ENCODE data around the gene VGLL3.

VGLL3 gene

GRCh38 chr3:86948822-86949221 is 42.1 kb downstream of the VGLL3 start:
- DNase-seq = no peak

DNA sequence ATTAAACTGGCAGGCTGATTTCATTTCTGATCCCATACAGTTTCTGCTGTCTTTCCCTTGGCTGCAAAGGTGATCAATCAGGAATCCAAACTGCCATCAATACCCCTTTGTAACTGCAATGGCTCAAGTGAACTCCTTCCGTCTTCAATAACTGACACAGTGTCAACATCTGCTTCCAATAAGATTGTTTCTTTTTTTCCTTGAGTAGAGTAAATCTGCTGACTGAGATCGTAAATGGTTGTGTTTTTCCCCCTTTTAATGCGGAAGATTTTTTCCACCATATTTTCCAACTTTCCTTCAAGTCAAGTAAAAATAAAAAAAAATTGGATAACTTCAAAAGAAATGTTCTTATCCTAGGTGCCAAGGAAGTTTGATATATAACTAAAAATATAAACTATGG is 48.7 kb downstream of the VGLL3 start:
- DNase-seq = no peak

GRCh38 chr3:86938416-86939105 is 52.4 kb downstream of the VGLL3 start:
- DNase-seq = no peak

- no peak for DNase-seq
Observed at GRCh38 chr3:86937306-86937791, 53.6 kb downstream of the VGLL3 start.

DNA sequence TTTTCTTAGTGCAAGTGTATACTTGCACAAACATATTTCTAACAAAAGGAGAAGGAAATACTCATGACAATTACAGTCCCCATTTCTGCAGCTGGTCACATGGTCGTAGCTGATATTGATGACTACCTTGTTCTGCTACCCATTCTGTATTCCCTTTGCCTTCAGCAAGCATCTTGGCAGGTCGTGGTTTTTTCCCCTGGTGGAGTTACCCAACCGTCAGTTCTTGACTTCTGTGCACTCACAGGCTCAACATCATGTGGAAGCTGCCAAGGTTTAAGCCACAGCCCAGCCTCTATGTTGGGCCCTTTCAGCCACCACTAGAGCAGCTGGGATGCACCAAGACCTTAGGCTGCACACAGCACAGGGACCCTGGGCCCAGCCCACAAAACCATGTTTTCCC is 56.1 kb downstream of the VGLL3 start:
- DNase-seq = no peak

DNA sequence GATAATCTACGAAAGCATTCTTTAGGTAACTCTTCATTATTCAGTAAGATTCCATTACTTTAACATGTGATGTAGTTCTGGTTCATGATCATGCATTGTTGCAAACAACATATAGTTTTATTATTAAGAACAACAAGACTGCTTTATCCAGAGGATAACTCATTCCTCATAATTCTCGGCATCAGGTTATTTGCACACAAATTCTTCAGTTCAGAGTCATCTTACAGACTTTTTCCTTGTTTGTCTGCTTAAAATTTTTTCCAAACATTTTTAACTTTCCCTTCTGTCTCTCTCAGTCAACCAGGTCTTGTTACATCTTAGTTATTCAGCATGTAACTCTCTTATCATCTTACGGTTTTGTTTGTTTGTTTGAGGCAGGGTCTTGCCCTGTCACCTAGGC is 60.1 kb downstream of the VGLL3 start:
- no peak for DNase-seq

DNA sequence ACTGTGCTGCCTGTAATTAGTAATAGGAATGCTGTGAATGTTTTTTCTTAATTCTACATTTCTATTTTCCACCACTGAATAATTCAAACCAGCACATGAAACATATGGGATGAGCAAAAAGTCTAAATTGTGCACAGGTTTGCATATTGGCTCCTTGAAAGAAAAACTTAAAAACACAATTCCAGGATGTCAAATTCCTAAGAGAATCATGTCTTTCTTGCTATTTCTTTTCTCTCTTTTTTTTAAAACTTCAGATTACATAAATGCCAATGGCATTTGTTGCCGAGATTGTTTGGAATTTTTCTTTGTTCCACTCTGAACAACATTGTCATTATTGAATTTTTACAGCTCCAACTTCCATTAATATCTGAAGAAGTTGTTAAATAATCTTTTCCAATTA is 60.8 kb downstream of the VGLL3 start:
- DNase-seq = no peak

DNA sequence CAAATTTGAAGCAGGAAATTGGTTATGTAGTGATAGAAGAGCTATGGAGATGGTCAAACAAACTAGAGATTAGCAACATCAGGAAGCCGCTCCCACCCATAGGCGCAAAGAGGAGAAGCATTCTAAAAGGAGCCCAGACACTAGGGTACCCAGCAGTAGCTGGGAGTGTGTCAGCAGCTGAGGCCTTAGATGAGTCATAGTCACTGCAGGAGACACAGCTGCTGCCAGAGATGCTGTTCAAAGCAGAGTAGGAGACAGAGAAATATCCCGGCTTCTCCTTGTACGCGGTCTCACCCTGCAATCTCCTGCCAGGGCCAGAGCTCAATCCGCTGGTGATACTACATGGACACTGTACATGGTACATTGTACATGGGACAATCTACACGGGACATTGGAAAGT is 61.9 kb downstream of the VGLL3 start:
- no peak for DNase-seq

DNA sequence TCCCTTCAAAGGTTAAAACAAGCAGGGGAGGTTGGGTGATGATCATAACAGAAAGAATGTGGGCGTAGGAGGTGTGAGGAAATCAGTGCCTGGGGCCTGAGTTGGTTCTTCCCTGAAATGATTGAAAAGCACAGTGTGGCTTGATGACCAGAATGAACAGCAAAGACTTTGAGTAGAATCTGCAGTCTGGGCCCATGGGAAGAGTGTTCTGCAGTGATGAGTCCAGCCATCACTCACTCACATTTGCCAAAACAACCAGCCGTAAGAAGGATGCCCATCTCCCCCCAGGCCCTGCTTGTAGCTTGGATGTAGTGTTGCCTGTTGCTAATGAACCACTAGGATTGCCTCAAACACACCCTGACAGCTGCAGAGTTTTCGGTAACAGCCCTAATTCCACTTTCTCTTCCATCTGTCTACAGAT is 67.9 kb downstream of the VGLL3 start:
- no peak for DNase-seq

DNA sequence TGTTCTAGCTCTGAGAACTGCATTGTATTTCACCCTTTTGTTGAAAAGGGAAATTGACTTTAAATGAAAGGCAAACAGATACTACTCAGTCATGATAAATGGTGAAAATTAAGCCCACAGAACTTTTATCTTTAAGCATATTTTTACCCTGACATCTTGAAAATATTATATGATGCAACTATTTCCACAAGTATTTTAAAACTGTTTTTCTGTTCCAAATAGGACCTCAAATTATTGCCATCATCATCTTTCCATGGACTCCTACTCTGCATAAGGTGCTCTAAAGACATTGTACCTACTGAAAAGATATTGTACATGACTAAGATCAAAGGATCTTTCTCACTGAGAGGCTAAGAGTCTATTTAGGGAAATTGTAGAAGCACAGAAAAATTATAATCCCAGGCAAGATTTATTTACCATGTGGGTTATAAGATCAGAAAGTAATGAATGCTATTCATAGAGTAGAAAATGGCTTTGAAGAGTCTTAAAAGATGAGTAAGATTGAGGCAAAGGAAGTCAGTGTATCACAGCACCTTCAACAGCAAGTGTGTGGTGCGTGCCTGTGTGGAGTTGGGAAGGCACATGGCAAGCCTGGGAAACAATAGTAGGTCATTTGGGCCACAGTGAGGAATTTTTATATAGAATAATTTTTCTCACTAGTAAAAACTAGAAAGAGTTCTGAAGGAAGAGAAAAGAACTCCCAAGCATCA is 68.8 kb downstream of the VGLL3 start:
- DNase-seq = no peak

DNA sequence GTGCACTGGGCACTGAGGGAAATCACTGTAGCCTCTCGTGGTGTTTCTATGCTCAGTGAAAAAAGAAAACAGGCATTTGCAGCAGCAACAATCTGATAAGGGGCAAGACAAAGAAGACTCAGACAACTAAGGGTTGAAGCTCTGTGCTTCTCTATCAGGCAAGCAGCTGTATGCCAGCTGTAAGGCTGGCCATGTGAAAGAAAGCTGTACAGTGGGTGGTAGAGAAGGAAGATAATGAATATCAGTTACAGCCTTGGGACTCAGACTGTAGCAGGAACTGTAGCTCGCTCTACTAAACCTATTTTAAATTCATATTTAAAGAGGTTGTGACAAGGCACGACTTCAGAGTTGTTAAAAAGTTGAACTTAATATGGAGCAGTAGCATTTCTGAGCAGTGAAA is 76.3 kb downstream of the VGLL3 start:
- DNase-seq = no peak

DNA sequence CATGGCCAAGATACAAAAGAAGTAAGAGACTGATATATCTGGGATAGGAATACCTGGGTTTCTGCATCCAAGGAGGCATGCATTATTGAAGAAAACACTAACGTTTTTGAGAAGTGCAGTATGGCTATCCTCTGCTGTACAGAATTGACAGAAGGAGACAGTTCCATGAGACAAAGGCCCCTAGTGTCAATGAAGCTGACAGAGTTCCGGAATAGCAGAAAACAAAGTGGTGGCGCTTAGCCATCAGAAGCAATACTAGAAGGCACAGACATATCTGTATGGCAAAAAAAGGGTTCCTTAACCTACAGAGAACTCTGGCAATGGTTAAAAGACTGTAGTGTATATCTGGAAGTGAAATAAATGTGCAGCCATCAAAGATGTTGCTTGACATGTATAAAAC is 77.8 kb downstream of the VGLL3 start:
- no peak for DNase-seq

- DNase-seq = no peak
Observed at GRCh38 chr3:86895202-86895601, 95.7 kb downstream of the VGLL3 start.

GRCh38 chr3:86890741-86891396 is 100.1 kb downstream of the VGLL3 start:
- DNase-seq = no peak

All from activated T-cell treated with anti-CD3 and anti-CD28 coated beads, Interleukin-2, amount 50 U/mL, for 48 hours (primary cell).